IPS-11a (cell line): Measurements from ENCODE around the gene PPP1R18.

Experiments
- H3K4me3 ChIP-seq: one replicate; pipeline ENCODE4 v1.5.1; 2013; ENCODE audit warnings: low read depth, low read length, control low read depth

PPP1R18 gene

DNA sequence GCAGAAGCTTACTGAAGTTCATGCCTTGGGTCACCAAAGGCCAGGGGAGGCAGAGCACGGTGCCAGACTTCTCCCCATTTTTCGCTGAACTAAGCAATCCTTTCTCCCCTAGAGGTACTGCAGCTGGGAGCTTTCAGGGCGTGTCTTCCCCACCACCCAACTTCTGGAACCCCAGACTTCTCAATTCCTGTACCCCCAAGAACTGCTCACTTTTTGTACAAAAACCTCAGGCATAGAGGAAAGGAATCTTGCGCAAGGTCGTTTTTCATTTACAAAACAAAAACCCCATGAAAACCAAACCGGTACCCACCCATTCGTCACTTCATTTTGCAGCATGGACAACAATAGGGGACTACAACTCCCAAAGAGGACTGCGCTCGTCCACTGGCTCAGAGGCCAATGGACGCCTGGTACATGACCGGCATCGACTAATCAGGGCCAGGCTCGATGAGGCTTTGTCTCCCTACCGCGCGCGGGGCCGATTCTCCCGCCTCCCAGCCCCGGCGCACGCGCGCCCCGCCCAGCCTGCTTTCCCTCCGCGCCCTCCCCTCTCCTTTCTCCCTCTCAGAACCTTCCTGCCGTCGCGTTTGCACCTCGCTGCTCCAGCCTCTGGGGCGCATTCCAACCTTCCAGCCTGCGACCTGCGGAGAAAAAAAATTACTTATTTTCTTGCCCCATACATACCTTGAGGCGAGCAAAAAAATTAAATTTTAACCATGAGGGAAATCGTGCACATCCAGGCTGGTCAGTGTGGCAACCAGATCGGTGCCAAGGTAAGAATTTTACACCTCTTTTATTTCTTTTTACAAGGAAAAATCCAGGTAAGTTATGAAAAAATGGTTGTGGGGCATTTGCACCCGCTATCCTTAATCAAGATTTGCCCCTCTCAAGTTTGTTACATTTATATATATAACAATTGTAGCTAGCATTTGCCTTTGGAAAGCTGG lies 33.6 kb upstream of the PPP1R18 start, which contains the start of gene TUBB:
Gene TUBB (plus strand): TSS at position 562 of the 947 bp plus-strand sequence. CDS start 155 bp downstream, at position 717.
- H3K4me3 ChIP-seq: peak within 1 kb of the TSS; percentile 97

GRCh38 chr6:30719356-30719755 lies 32.9 kb upstream of the PPP1R18 start:
- peak overlapping the region; percentile 57 for H3K4me3 ChIP-seq

DNA sequence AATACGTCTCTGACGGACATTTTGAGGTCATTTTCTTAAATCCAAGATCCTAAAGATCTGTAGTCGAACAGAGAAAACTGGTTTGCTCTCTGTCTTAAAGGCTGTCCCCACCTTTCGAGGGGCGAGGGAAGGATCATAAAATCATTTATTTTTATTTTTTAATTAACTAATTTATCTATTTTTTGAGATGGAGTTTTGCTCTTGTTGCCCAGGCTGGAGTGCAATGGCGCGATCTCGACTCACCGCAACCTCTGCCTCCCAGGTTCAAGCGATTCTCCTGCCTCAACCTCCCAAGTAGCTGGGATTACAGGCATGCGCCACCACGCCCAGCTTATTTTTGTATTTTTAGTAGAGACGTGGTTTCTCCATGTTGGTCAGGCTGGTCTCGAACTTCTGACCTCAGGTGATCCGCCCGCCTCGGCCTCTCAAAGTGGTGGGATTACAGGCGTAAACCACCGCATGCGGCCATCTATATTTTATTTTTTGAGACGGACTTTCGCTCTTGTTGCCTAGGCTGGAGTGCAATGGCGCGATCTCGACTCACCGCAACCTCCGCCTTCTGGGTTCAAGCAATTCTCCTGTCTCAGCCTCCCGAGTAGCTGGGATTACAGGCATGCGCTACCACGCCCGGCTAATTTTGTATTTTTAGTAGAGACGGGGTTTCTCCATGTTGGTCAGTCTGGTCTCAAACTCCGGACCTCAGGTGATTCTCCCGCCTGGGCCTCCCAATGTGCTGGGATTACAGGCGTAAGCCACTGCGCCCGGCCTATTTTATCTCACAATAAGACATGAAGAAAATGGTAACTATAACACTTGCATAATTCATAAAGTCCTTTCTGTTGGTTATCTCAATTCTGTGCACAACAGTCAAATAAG lies 31.6 kb upstream of the PPP1R18 start:
- peak overlapping the region; percentile 47 for H3K4me3 ChIP-seq

DNA sequence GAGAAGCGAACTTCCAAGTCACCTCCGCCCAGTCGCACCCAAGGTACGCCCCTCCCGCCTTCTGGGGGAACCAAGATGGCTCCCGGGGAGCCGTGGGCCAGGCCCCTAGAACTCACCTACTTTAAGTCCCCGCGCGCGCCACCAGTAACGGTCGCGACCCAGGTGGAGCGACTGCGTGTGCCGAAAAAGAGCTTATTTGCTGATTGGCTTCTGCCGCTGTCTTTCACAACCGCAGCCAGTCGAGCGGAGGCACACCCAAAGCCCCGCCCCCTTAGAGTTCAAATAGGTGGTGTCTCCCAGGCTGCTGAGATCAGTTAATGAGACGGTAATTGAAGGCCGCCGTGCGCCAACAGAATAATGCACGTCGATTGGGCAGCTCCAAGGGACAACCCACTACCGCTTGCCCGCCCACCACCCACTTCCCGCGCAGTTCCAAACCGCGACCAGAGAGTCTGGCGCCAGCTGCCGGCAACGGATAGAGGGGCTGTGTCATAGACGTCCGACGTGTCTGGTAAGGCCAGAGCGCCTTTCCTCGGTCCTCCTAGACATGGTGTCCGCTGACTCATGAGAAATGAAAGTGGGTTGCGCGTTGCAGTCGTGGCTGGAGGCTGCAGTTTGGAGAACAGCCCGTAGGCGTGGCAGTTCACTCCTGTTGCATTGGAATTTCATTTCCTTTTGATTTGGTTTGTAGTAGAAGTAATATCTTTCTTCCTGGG lies 30.8 kb upstream of the PPP1R18 start, which contains the start of gene MDC1:
Gene MDC1 (minus strand): TSS at position 153 of the 716 bp plus-strand sequence. CDS start 2,106 bp downstream, outside the sequence.
- peak within 1 kb of the TSS; percentile 73 for H3K4me3 ChIP-seq

GRCh38 chr6:30716879-30717128 lies 30.4 kb upstream of the PPP1R18 start:
- peak overlapping the region; percentile 73 for H3K4me3 ChIP-seq

- no peak overlapping the region for H3K4me3 ChIP-seq
These were observed 27.8 kb upstream of the PPP1R18 start for GRCh38 chr6:30714263-30714662.

DNA sequence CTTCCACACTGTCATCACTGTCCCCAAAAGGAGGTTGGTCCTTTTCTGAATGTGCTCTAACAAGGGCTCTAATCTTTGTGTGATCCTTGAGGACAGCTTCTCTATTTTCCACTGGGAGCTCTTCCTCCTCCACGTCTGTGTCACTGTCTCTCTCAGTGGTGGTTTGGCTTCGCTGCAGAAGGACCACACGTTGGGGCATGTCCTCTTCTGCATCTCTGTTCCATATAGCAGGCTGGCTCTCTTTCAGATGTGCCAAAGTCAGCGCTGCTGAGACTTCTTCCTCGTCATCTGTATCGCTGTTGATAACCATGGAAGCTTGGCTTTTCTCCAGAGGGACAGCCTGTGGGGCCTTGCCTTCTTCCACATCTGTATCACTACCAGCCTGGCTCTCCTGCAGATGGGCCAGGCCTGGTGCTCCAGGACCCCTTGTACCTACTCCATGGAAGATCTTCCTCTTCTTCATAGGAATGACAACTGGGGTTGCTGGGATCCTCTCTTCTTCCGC lies 26.0 kb upstream of the PPP1R18 start:
- H3K4me3 ChIP-seq: no peak overlapping the region

- H3K4me3 ChIP-seq: no peak overlapping the region
These were observed 25.4 kb upstream of the PPP1R18 start for GRCh38 chr6:30711758-30712380.

DNA sequence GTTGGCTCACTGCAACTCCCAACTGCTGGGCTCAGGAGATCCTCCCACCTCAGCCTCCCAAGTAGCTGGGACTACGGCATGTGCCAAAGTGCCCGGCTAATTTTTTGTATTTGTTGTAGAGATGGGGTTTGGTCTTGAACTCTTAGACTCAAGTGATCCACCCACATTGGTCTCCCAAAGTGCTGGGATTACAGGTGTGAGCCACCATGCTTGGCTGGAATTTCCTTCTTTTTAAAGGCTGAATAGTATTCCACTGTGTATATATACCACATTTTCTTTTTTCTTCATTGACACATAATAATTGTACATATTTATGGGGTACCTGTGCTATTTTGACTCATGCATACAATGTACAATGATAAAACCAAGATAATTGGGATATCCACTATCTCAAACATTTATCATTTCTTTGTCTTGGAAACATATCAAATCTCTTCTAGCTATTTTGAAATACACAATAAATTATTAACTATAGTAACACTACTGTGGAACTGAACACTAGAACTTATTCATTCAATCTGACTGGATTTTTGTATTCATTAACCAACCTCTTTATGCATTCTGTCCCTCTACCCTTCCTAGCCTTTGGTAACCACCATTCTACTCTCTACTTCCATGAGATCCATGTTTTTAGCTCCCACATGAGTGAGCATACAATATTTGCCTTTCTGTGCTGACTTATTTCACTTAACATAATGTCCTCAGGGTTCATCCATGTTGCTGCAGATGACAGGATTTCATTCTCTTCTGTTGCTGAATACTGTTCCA lies 22.8 kb upstream of the PPP1R18 start:
- no peak overlapping the region for H3K4me3 ChIP-seq

DNA sequence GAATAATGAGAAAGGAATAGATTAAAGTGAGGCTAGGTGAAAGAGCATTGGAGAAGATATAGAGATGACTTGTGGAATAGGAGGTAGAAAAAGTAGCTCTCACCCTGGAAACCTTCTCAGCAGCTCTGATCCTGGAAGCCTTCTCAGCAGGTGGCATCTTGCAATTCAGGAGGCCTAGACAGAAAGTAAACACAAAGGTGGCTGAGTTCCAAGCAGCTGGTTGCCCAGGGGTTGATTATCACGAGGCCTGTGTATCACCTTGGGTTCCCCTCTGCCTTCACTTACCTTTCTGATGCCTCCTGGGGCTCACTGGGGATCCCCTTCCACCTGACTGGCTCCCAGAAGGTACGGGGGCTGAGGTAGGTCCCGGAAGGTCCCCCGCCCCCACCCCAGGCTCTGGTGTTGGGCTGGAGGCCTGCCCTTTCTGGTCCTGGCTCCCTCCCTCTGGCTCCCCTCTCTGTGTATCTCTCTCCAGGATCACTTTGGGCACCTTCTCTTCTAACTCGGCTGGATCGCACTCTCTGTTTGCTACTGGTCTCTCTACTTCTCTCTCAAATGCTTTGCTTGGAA lies 20.9 kb upstream of the PPP1R18 start:
- H3K4me3 ChIP-seq: no peak overlapping the region

DNA sequence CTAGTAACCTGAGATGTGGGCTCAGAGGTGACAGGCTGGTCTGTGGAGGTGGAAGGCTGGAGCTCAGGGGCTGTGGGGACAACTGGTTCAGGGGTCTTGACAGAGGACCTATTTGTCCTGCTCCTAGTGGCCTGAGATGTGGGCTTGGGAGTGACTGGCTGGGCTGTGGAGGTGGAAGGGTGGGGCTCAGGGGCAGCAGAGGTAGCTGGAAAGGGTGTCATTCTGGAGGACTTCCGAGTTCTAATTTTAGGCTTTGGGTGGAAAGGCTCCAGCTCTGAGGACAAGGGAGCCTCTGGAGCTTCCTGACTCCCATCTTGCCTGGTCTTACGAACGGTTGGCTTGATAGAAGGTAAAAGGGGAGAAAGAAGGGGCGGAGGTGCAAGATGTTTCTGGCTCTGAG lies 19.2 kb upstream of the PPP1R18 start:
- no peak overlapping the region for H3K4me3 ChIP-seq

GRCh38 chr6:30703821-30704220 lies 17.4 kb upstream of the PPP1R18 start:
- no peak overlapping the region for H3K4me3 ChIP-seq

- H3K4me3 ChIP-seq: no peak overlapping the region
These were observed 16.6 kb upstream of the PPP1R18 start for GRCh38 chr6:30703011-30703410.

DNA sequence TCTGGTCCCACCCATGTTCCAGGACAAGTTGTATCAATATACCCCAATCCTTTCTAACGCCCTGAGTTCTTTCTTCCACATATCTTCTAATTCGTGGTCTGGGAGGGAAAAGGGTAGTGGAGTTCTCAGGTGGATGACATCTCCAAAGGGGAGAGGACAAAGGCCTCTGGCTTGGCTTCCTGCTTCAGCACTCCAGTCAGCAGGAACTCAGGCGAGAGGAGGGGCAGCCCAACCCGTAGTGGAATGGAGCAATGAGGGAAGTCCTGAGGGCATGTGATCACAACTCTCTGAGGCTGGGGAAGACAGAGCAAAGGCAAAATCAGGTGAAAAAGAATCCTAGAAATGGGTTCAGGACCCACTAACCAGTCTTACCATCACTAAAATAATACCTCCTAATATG lies 13.9 kb upstream of the PPP1R18 start:
- no peak overlapping the region for H3K4me3 ChIP-seq

- no peak overlapping the region for H3K4me3 ChIP-seq
These were observed 10.0 kb upstream of the PPP1R18 start for GRCh38 chr6:30696432-30696831.

DNA sequence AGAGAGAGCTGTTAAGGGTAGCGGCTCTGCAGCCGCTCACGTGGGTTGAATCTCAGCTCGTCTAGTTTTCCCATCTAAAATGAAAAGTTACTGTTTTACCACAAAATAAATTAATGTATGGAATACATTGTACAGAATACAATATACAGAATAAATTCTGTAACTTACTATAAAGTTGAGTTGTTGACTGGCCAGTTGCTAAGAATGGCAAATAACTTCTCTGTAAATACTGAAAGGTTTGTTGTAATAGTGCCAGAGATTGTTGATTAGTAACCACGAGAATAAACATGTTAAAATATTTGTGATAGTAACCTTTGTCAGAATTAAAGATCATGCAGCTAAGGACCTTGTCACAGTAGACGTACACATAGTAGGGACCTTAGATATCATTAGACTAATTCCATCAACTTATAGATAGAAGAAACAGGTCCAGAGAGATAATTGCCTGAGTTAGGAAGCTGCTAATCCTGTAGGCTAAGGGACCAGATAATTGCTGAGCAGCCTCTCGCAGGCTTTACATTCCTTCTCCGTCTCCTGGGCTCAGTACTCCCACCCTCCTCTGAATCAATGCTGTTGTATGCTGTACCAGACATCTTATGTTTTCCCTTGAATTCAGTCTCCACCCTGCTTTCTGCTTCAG lies 4.9 kb upstream of the PPP1R18 start:
- peak overlapping the region; percentile 72 for H3K4me3 ChIP-seq

GRCh38 chr6:30690403-30691207 lies 4.2 kb upstream of the PPP1R18 start, which contains the start of gene NRM:
Gene NRM, minus strand, starts transcription at chr6:30690984. Its CDS starts 10 bp downstream, at chr6:30690974.
- peak within 1 kb of the TSS; percentile 72 for H3K4me3 ChIP-seq

GRCh38 chr6:30689985-30690384 lies 3.5 kb upstream of the PPP1R18 start:
- H3K4me3 ChIP-seq: peak overlapping the region; percentile 72
